ENCODE results near the gene PPP6R3.
"Not testable (repeated sequence)": the region's sequence is repeated elsewhere in the genome, so short reads cannot be mapped to it uniquely, and the experiment has no call there.

PPP6R3 gene

DNA sequence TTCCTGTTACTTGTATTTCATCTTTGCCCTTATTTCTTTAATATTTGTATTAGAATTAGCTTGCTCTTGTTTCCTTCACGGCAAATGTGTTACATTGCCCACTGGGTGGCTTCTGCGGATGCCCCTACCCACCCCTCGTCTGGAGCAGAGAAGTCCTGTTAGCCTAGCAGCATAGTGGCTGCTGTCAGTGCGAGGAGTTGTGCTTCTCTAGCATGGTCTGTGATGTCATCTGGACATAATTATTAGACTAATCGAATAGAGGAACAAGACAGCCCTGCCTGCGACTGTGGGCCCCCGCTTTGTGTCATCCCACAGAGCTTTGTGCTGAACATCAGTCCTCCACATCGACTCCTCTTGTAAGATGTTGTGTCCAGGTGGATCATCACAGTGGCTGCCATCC is 74.5 kb downstream of the PPP6R3 start:
- Histone ChIP-seq H3K4me3 (ENCODE audit: low read depth, low read length) (no peak overlapping the region), H3K27ac (no peak overlapping the region), H3K36me3 (replicated peaks) (peaks cover 13% of the 10 kb centered on the region), H3K27me3 (replicated peaks) (no peaks in the 10 kb centered on the region)
- in situ Hi-C loops (cut with HindIII; ENCODE audit: low pct_ligation_motif_present, low sequenced_read_pairs) = no loop called here
- DNase-seq = no peak
- TF ChIP-seq, protein P1, sequence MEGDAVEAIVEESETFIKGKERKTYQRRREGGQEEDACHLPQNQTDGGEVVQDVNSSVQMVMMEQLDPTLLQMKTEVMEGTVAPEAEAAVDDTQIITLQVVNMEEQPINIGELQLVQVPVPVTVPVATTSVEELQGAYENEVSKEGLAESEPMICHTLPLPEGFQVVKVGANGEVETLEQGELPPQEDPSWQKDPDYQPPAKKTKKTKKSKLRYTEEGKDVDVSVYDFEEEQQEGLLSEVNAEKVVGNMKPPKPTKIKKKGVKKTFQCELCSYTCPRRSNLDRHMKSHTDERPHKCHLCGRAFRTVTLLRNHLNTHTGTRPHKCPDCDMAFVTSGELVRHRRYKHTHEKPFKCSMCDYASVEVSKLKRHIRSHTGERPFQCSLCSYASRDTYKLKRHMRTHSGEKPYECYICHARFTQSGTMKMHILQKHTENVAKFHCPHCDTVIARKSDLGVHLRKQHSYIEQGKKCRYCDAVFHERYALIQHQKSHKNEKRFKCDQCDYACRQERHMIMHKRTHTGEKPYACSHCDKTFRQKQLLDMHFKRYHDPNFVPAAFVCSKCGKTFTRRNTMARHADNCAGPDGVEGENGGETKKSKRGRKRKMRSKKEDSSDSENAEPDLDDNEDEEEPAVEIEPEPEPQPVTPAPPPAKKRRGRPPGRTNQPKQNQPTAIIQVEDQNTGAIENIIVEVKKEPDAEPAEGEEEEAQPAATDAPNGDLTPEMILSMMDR (IDR thresholded peaks at IDR 0.05; ENCODE audit: low read depth, low read length, missing control alignments) = no peak

DNA sequence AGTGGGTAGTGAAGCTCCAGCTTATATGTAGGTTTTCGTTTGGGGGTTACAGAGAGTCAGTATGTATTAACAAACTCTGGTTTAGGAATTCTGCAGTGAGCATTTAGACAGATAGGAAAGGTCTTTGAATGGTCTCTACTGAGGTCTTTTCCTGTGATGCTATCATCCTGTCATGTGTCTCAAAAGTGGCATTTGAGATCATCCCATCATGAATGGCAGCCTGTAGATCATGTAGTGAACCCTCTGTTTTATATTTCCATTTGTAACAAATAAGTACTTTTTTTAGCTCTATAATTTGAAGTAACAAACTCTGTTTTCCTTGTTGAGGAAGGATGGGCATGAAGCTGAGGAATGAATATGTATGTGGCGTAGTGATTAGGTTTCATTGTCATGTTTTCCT is 76.2 kb downstream of the PPP6R3 start:
- no peak overlapping the region for H3K27ac ChIP-seq
- no peak overlapping the region for H3K4me3 ChIP-seq (ENCODE audit: low read depth, low read length)
- peaks cover 13% of the 10 kb centered on the region for H3K36me3 ChIP-seq (replicated peaks)
- no peak for DNase-seq
- TF ChIP-seq, protein P1 (IDR thresholded peaks at IDR 0.05; ENCODE audit: low read depth, low read length, missing control alignments) = no peak
- H3K27me3 ChIP-seq (replicated peaks) = no peaks in the 10 kb centered on the region
- in situ Hi-C loops (cut with HindIII; ENCODE audit: low pct_ligation_motif_present, low sequenced_read_pairs) = no loop called here

DNA sequence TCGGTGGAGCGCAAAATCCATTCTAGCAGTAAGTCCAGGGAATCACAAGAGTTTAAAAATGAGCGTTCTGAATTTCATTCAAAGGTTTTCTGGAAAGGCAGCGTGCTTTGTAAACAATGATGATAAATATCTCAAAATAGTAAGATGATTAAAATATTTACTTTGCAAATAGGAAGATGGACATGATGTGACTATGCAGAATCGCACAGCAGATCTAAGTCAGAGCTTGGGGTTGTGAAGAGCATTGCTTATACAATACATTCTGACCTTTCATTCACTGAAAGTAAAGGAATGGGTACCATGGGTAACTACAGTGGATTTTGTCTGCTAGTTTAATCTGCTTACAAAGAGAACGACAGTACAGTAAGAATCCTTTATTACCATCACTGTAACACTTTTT is 77.5 kb downstream of the PPP6R3 start:
- in situ Hi-C loops (cut with HindIII; ENCODE audit: low pct_ligation_motif_present, low sequenced_read_pairs) = no loop called here
- peaks cover 13% of the 10 kb centered on the region for H3K36me3 ChIP-seq (replicated peaks)

DNA sequence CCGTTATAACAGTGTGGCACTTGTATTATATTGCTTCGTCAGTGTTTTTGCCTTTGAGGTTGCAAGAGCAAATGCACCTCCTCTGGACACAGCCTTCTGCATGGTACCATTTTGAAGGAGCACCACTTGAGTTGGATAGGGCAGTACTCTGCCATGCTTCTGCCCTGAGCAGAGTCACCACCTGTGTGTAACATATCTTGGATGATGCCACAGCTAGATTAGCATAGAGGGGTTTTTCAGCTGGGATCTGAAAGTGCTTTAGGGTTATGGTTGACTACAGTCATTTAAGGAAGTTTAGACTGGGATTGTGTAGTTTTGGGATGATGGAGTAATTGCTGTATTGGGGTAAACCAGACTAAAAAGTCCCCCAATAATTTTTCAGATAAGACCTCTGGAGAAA is 78.8 kb downstream of the PPP6R3 start:
- H3K27ac ChIP-seq = no peak overlapping the region
- in situ Hi-C loops (cut with HindIII; ENCODE audit: low pct_ligation_motif_present, low sequenced_read_pairs) = no loop called here
- no peak for DNase-seq
- no peaks in the 10 kb centered on the region for H3K27me3 ChIP-seq (replicated peaks)
- H3K36me3 ChIP-seq (replicated peaks) = peaks cover 13% of the 10 kb centered on the region
- TF ChIP-seq, protein P1 (IDR thresholded peaks at IDR 0.05; ENCODE audit: low read depth, low read length, missing control alignments) = no peak
- H3K4me3 ChIP-seq (ENCODE audit: low read depth, low read length) = no peak overlapping the region

More for the DNA sequence above, 77.5 kb downstream of the PPP6R3 start:
- Histone ChIP-seq H3K27me3 (replicated peaks) (no peaks in the 10 kb centered on the region), H3K4me3 (ENCODE audit: low read depth, low read length) (no peak overlapping the region), H3K27ac (no peak overlapping the region)
- TF ChIP-seq, protein P1 (IDR thresholded peaks at IDR 0.05; ENCODE audit: low read depth, low read length, missing control alignments) = no peak
- no peak for DNase-seq

DNA sequence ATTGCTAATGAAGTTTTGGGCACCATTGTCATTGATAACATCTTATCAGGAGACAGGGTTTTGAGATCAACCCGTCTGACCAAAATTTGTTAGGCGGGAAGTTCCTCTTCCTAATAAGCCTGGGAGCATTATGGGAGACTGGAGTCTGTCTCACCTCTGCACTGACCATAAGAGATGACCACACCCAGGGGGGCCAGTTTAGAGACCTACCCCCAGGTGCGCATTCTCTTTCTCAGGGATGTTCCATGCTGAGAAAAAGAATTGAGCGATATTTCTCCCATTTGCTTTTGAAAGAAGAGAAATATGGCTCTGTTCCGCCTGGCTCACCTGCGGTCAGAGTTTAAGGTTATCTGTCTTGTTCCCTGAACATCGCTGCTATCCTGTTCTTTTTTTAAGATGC is 80.0 kb downstream of the PPP6R3 start:
- H3K27me3 ChIP-seq (replicated peaks); in situ Hi-C loops (cut with HindIII; ENCODE audit: low pct_ligation_motif_present, low sequenced_read_pairs); H3K27ac ChIP-seq; DNase-seq; H3K4me3 ChIP-seq (ENCODE audit: low read depth, low read length): not testable (repeated sequence)
- peaks cover 13% of the 10 kb centered on the region for H3K36me3 ChIP-seq (replicated peaks)

DNA sequence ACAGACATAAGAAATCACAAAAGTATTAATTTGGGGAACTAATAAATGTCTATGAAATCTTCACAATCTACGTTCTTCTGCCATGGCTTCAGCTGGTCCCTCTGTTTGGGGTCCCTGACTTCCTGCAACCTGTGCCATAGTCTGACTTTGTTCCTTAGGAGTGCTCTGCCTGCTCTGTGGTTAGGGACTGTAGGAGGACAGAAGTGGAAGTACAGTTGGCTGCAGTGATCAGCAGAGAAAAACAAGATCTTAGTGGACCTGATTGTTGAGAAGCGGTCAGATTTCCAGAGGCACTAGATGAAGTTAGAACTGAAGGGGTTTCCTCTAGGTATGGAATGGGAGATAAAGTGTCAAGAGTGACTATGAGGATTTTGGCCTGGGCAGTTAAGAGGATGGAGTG is 80.6 kb downstream of the PPP6R3 start:
- TF ChIP-seq, protein P1 (IDR thresholded peaks at IDR 0.05; ENCODE audit: low read depth, low read length, missing control alignments) = no peak
- DNase-seq = no peak
- in situ Hi-C loops (cut with HindIII; ENCODE audit: low pct_ligation_motif_present, low sequenced_read_pairs) = no loop called here
- Histone ChIP-seq H3K27ac (no peak overlapping the region), H3K4me3 (ENCODE audit: low read depth, low read length) (no peak overlapping the region), H3K27me3 (replicated peaks) (no peaks in the 10 kb centered on the region), H3K36me3 (replicated peaks) (peaks cover 13% of the 10 kb centered on the region)
